Left colon (tissue), 2 donors: ENCODE data around the gene TMEM184B. TPM values are rescaled to one million over a fixed set of nuclear protein-coding genes. Genes with fewer than 3 reads are reported as not detected.
A peak's percentile ranks its signal among the peaks of the same experiment; 100 is the strongest.

Experiments used
- ATAC-seq: fragments of 200-7000 bp; cut with Tn5 transposase; one replicate; pipeline ENCODE4 v1.9.1; 2020; ENCODE audit warnings: mild to moderate bottlenecking, moderate library complexity
- DNase-seq, 2 donors: peaks; one replicate each; pipeline ENCODE4 v3.0.0-alpha.2; 2020
- intact Hi-C, 2 donors: fragments of 100-400 bp; cut with DNase I in 1 of 2; cut with micrococcal nuclease in 1 of 2; formaldehyde crosslinking; loops; one replicate each; pipeline versions ENCODE4 v1.11.2 to v1.14.0; 2022; cut with DNase I, micrococcal nuclease
- total RNA-seq, 2 donors: library from RNA; stranded (reverse); fragmentation: NEBNext Ultra II Directional; extraction: Animal tissue kit (Norgen Biotek cat#: 25700); gene quantifications; one replicate each; pipeline ENCODE4 v1.2.1, GENCODE V29; 2021
- donor health status: DM: no; HTN: no; CAD: no.
- donor health status: DM: yes; HTN: yes; CAD: no.

The TMEM184B gene
- total RNA-seq, 2 donors from 2014 or later = 41.9 to 48.0 TPM

DNA sequence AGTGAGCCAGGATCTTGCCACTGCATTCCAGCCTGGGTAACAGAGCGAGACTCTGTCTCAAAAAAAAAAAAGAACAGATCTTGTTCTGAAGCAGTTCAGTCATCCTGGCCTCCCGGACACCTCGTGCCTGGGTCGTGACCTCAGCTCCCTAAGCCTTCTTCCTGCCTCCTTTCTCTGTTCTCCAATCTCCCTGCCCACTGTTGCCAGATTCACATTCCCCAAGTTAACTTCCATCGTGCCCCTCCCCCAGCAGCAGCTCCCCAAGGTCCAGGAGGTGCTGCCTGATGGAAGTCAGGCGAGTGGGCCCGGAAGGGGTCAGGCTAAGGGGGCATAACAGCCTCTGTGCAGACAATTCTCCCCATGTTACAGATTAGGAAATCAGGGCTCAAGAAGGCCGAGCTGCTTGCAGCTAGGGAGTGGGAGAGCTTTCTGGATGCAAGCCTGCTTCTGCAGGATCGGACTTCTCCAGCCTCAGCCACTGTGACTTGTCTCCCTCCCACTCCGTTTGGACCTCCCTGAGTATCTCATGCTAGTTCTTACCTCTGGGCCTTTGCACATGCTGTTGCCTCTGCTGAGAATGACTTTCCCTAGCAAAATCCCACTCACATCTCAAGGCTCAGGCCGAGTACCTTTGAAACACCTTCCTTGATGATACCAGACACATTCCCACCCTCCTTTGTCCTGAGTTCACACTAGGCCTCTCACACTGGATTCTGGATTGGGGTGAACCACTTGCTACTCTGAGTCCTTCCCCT is 14.3 kb upstream of the TMEM184B start:
- DNase-seq = no peak

DNA sequence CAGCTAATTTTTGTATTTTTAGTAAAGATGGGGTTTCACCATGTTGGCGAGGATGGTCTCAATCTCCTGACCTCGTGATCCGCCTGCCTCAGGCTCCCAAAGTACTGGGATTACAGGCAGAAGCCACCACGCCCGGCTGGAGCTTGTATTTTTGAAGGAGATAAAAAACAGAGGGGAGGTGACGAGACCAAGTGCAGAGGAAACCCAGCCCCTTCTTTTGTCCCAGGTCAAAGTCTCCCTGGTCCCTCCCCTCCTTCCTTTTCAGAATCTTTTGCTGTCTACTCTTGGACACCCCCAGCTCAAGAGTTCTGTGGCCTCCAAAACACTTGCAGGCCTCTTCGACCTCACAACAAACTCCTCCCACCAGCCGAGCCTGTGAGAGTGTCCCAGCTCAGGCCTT is 12.2 kb upstream of the TMEM184B start:
- intact Hi-C loops = no loop called here
- no peak for ATAC-seq
- no peak for DNase-seq

More for the DNA sequence above, 14.3 kb upstream of the TMEM184B start:
- intact Hi-C loops = no loop called here
- no peak for ATAC-seq

DNA sequence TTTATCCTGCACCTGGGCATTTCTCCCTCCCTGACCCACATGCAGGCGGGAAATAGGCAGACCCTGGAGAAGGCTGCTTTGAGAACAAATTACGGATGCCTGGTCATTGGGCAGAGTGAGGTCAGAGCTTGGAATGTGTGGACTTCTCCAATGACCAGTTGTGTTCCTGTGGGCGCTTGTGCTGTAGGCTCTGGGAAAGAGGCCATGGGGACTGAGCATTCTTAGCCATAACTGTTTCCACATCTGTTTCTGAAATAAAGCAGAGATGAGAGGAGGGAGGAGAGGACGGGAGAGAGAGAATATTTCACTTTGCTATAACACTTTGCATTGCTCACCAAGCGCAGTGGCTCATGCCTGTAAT is 11.2 kb upstream of the TMEM184B start:
- intact Hi-C loops = no loop called here
- ATAC-seq (no peak), DNase-seq (no peak)

DNA sequence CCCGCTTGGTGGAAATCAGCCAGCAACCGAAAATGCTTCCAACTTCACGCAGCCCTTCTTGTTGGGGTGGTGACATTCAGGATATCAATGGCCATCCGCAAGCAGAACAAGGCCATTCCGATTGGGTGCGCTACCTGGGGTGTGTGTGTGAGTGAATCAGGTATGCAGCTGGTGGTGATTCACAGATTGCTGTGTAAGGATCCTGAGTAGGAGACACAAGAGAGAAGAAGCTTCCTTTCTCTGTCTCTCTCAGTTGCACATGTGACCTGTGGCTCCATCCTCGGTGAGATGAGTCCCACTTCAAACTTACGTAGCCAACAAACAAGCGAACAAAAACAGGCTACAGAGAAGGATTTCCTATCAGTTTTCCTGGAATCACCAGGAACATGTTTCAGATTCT is 9.6 kb upstream of the TMEM184B start:
- intact Hi-C loops = no loop called here
- DNase-seq (no peak), ATAC-seq (no peak)

DNA sequence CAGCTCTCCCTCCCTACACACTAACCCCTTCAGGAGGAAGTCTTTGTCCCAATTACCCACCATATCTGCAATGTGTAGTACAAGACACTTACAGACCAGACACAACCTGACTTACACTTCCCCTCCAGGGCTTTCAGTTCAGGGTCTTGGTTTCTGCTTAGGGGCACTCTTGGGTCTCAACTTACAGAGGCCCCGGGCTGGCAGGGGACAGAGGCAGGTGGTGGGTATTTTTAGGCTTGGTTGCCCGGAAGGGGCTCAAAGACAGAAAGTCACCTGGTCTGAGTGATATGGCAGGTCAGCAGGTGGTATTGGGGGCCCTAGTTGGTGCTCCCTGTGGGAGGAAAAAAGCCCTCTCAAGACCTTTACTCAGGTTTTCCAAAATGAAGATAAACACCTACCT is 3.4 kb upstream of the TMEM184B start:
- no peak for DNase-seq
- intact Hi-C loops = no loop called here
- ATAC-seq = no peak

DNA sequence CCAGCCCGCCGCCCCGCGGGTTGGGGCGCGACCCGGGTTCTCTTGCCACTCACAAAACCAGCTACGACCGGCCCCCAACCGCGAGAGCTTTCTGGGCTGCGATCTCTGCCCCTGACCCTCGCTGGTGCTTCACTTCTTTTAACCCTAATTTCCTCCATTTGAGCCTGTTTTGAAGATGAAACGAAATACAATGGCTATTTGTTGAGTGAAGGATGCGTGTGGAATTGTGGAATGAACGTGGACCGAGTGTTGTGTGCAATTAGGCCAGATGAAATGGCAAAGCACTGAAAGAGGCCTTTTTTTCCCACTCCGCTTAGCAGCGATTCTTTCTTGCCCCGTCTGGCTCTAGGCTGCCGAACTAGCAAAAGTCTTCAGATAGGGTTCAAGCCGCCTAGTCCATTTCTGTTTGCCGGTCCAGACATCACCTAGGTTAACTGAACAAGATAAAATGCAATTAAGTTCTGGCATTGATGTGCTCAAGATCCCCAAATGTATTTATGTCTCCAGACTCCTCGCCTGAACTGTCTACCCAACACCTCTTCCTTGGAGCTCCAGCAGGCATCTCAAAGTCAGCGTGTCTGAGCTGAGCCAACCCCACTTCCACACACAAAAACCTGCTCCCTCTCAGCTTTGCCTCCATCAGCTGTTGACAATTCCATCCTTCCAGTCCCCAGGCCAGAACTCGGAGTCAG is 471 bp upstream of the TMEM184B start:
- ATAC-seq (no peak), DNase-seq (no peak)

DNA sequence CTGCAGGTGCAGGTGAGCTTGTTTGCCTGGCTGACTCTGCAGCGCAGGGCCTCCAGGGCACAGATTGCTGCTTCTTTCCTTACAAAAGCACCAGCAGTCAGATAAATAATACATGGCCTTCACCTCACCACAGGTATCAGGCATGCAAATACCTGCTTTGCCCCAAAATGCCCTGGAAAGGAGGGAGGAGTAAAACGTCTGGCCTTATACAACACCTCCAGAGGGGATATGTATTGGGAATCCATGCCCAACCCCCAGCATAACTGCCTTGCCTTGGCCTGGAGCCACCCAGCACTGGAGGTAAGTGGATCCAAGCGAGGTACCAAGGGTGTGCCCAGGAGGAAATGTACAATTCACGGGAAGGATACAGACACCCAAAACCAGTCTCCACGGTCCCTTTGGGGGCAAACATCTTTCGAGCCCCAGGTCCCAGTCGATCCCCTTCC is 860 bp downstream of the TMEM184B start:
- ATAC-seq (peak; percentile 81), DNase-seq (peak; percentile 72 to 76)
- intact Hi-C loops = no loop called here

More for the DNA sequence above, 471 bp upstream of the TMEM184B start:
- intact Hi-C loops = no loop called here

DNA sequence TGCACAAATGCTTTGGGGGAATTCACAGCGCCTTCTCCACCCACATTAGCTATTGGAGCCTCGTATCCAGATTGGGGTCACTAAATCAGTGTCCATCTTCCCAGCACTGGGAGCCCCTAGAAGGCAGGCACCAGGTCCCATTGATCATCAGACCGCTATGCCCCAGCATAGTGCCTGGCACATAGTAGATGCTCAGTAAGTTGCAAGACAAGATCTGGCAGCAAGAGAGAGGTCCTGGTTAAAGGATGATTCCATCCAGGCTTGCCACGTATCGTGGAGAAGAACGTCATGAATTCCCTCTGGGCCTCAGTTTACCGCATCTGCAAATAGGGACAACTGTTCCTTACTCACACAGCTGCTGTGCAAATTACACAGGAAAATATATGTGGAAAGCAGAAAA is 1.7 kb downstream of the TMEM184B start:
- ATAC-seq (no peak), DNase-seq (no peak)
- intact Hi-C loops = no loop called here

DNA sequence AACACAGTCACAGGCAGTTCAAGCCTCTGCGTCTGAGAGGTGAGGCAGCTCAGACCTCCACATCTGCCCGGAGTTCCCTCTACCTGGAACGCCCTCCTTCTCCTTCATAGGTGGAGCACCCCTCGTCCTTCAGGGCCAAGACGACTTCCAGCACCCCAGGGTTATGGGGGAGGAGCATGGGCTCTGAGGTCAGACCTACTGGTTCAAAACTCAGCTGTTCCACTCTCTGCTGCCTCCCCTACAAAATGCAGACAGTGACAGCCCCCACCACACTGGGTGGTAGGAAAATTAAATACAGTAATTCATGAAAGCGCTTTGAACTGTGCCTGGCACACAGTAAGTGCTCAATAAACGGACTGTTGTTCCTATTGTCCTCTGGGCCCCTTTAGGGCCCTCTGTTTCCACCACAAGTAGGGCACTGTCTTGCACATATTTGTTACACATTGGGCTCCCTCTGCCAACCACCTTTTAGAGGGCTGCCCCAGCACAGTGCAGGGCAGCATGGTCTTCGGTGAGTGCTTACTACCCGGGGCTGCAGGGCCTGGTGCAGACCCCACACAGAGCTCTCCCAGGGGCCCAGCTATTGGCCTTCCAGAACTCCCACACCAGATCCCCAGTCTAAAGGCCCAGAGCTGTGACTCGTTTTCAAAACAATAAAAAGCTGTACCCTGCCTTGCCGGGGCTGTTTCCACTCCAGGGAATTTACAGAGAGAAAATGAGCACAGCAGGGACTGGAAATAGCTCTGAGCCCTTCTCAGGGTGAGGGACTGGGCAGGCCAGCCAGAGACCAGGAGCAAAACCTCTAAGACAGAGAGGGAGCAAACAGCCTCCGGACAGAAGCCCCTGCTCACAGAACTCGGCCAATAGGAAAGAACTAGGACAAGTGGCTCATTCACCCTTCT is 2.5 kb downstream of the TMEM184B start:
- DNase-seq = no peak
- intact Hi-C loops = no loop called here

DNA sequence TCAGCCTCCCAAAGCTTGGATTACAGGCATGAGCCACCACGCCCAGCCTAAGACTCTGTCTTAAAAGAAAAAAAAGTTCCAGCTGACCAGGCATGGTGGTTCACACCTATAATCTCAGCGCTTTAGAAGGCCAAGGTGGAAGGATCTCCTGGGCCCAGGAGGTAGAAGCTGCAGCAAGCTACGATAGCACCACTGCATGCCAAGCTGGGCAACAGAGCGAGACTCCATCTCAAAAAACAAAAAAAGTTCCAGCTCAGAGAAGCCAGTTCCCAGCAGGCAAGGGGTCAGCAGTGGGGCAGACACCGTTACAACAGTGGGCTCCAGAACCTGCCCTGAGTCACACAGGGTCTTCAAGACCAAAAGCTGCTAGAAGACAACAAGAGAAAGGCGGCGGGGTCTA is 3.3 kb downstream of the TMEM184B start:
- ATAC-seq (no peak), DNase-seq (no peak)
- intact Hi-C loops = no loop called here

More for the DNA sequence above, 2.5 kb downstream of the TMEM184B start:
- no peak for ATAC-seq

DNA sequence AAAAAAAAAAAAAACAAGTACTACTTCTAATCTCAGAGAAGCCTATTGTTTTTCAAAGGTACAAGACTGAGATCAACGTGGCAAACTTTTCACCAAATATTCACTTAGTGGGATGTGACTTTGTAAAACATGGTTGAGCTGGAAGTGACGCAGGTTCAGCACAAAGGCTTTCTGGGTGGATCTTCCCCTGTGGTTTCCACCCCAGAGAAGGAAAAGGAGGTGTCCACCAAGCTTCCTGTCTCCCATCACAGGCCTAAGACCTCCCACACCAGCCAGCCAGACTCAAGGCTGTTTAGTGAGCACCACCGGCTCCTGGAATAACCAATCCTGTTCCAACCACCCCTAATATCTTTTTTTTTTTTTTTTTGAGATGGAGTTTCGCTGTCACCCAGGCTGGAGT is 5.7 kb downstream of the TMEM184B start:
- intact Hi-C loops = no loop called here
- DNase-seq (no peak), ATAC-seq (no peak)

DNA sequence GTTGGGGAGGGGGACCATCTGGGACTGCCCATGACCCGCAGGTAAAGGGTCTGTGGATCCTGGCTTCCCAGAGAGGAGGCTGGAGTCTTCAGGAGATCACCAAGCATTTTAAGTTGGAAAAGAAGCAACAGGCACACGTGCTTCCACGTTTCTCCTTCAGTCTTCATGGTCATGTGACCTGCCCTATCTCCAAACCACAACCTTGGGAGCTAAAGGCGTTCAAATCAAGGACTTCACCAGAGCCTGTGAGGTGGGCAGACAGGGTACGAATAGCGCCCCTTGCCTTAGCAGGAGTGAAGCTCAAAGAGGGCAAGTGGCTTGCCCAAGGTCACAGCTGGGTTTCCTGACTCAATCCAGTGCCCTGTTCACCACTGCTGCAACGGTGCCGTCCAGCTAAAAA is 6.7 kb downstream of the TMEM184B start:
- DNase-seq (no peak), ATAC-seq (peak; percentile 24)
- intact Hi-C loops = no loop called here

DNA sequence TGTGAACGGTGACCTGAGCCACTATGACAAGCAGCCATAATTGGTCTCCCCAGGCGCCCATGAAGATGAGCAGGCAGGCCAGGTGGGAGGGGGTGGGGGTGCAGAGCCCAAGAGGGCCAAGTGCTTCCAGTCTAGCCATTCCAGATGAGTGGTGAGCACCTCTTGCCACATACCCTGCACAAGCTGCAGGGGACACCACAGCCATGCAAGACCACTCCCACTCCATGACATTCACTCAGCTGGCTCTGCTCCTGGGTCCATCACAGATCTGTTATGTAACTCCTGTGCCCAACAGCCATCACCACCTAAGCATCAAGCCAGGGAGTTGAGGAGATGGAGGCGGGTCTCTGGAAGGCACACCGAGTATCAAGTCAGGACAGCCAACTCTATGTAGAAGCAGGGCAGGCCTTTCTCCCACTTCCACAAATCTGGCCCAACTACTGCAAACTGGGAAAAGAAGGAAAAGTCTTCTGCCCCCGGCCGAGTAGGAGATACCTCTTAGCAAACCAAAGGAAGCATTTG is 8.4 kb downstream of the TMEM184B start:
- ATAC-seq = no peak
- no peak for DNase-seq
- intact Hi-C loops = no loop called here

DNA sequence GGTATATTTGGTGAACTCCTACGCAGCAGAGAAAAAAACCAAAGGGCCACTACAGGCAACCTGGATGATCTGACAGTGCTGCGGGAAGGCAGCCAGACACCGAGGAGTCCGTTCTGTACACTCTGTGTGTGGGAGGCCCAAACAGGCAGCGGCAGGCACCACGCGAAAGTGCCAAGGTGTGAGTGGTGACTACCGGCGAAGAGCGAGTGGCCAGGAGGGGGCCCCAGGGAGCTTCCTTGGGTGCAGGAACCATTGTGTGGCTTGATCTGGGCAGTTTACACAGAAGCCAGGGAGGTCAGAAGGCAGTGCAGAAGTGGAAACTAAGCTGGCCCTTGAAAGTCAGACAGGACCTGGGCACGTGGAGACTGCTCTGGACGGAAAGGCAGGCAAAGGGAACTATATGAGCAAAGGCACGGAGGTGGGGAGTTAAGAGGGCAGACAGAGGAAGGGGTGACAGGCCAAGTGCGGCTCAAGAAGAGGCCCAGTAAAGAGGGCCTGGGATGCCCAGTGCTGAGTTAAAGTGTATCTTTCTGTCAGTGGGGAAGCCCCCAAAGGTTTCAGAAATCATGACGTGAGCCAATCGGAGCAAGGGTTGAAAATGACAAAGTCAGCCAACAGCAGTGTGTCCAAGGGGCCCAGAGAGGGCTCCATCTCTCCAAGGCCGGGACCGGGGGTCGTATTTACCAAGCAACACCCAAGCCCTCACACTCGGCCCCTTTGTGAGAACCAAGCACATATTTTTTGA is 10.6 kb downstream of the TMEM184B start:
- DNase-seq = peak; percentile 66 to 83
- ATAC-seq = peak; percentile 65
- intact Hi-C loops = no loop called here

DNA sequence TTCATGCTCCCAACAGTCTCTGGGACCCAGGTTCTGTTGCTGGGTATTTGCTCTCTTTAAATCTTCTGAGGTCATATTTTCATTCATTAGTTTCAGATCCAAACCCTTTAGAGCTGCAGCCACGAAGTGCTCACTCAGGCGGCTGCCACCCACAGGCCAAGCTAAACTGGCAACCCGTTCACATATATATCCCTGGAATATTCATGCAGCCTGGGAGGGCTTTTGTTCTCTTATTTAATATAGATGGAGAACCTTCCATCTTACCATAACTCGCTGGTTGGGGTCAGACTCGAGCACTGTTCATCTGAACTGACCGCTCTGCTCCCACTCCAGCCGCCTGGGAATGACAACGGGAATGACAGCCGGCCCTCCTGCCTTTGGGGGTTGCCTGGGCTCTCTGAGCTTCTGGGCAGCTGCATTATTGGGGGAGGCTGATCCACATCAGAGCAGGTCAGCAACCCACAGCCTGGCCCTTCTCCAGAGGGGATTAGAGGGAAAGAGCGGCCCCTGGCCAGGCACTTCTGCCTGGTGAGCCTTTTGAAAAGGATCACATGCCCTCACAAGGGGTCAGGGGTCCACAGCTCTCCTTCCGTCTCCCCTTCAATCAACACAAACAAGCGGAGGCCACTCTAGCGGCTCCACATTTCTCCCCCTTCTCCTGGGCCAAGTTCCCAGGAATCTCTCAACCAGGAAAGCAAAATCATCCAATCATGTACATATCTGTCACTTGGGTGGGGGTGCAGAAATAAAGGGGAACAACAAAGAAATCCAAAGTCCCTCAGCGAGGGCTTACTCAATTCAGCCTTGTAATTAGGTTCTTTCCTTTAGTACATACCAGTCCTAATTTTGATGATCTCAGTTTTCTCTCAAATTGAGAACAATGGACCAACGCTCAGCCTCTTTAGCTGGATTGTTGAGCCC is 11.8 kb downstream of the TMEM184B start:
- peak in 1 of 2 donors; percentile 24 for DNase-seq

DNA sequence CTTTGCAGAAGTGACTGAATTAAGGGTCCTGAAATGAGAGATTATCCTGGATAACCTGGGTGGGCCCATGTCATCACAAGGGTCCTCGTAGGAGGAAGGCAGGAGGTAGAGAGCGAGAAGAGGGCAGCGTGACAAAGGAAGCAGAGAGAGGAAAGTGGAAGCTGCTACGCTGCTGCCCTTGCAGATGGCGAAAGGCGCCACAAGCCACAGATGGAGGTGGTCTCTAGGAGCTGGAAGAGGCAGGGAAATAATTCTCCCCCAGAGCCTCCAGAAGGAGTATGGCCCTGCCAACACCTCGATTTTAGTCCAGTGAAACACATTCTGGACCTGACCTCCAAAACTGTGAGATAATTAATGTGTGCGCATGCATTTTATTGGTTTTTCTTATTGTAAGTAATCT is 13.4 kb downstream of the TMEM184B start:
- ATAC-seq (no peak), DNase-seq (no peak)
- intact Hi-C loops = no loop called here

More for the DNA sequence above, 11.8 kb downstream of the TMEM184B start:
- intact Hi-C loops = no loop called here
- no peak for ATAC-seq

DNA sequence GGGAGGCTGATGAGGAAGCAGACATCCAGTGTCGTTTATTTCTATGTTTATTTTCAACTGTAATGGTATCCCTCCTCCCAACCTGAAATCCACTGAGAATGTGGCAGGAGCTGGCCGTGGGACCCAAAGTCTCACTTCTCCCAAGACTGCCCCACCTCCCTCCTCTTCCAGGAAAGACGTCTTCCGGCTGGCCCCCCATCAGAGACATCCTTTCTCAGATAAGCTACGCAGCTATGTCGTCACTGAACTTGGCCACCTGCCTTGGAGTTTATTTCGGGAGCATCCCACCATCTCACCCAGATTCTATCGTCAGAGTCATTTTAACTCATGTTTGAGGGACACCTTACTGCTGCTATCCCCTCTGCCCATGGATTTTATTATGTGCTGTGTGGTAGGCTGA is 13.9 kb downstream of the TMEM184B start:
- no peak for ATAC-seq
- intact Hi-C loops = no loop called here
- DNase-seq = no peak
